SK-N-SH (cell line): ENCODE data around the gene CDH13. TPM values are rescaled to one million over a fixed set of nuclear protein-coding genes. Genes with fewer than 3 reads are reported as not detected.

Source experiments
- CTCF ChIA-PET: fragments of 300-600, 350-600 bp; formaldehyde crosslinking; extraction: SDS; loops from one replicate; lab custom pipeline; 2021; lab: Yijun Ruan, JAX
- POLR2A ChIA-PET: fragments of 350-600 bp; sonication (Branson Sonifier 250); formaldehyde crosslinking; extraction: SDS; loops from one replicate; lab custom pipeline; 2020; ENCODE audit warnings: antibody characterized with exemption, inconsistent platforms; lab: Yijun Ruan, JAX
- DNase-seq: peaks from one replicate; pipeline ENCODE4 v3.0.0; 2012
- H2AFZ ChIP-seq: fragments of 200-600 bp; sonication (generic); 2 replicates; pipeline ENCODE4 v1.8.1; 2016; ENCODE audit warnings: antibody characterized with exemption, mild to moderate bottlenecking, low read depth
- H3F3A ChIP-seq: fragments of 200-600 bp; sonication (generic); replicated peaks from 2 replicates; pipeline ENCODE3; 2016; ENCODE audit warnings: antibody characterized with exemption, mild to moderate bottlenecking; ENCODE audit not compliant: insufficient read depth
- H3K27ac ChIP-seq, 2 experiments: fragments of 200-500 bp in 1 of 2; fragments of 200-600 bp in 1 of 2; sonication (Bioruptor generic) in 1 of 2; sonication (generic), shearing (Covaris generic) in 1 of 2; 2 replicates each; pipeline versions ENCODE4 v1.5.1 to v1.6.1; 2014 to 2016; ENCODE audit warnings: low read depth in 2 of 2, inconsistent platforms in 1 of 2, low read length in 1 of 2, mild to moderate bottlenecking in 1 of 2, mixed read lengths in 1 of 2
- H3K27me3 ChIP-seq: fragments of 200-600 bp; sonication (generic), shearing (Covaris generic); 2 replicates; pipeline ENCODE4 v1.6.1; 2016; ENCODE audit warnings: mixed run types; ENCODE audit not compliant: insufficient read depth
- H3K36me3 ChIP-seq, 2 experiments: fragments of 200-500 bp in 1 of 2; fragments of 200-600 bp in 1 of 2; sonication (Bioruptor generic) in 1 of 2; sonication (generic) in 1 of 2; replicated peaks in 1 of 2; 2 replicates each; pipeline versions ENCODE3 to v1.5.1; 2014 to 2016; ENCODE audit warnings: low read length in 1 of 2, mild to moderate bottlenecking in 1 of 2; ENCODE audit not compliant: insufficient read depth in 2 of 2, control insufficient read depth in 1 of 2
- H3K4me1 ChIP-seq, 2 experiments: fragments of 200-500 bp in 1 of 2; fragments of 200-600 bp in 1 of 2; sonication (Bioruptor generic) in 1 of 2; sonication (generic), shearing (Covaris generic) in 1 of 2; 2 replicates each; pipeline versions ENCODE4 v1.5.1 to v1.6.1; 2014 to 2016; ENCODE audit warnings: low read depth in 1 of 2, low read length in 1 of 2, mixed run types in 1 of 2; ENCODE audit not compliant: insufficient read depth in 2 of 2, control insufficient read depth in 1 of 2
- H3K4me2 ChIP-seq: fragments of 200-600 bp; sonication (generic), shearing (Covaris generic); 2 replicates; pipeline ENCODE4 v1.6.1; 2017; ENCODE audit warnings: mixed run types
- H3K4me3 ChIP-seq, 2 experiments: fragments of 200-500 bp in 1 of 2; fragments of 200-600 bp in 1 of 2; sonication (Bioruptor generic) in 1 of 2; sonication (generic), shearing (Covaris generic) in 1 of 2; 2 replicates each; pipeline versions ENCODE4 v1.5.1 to v1.8.1; 2014 to 2016; ENCODE audit warnings: low read depth in 2 of 2, inconsistent platforms in 1 of 2, low read length in 1 of 2, mild to moderate bottlenecking in 1 of 2, mixed read lengths in 1 of 2, moderate library complexity in 1 of 2
- H3K79me2 ChIP-seq: fragments of 200-600 bp; sonication (generic); 2 replicates; pipeline ENCODE4 v1.8.1; 2017; ENCODE audit warnings: mild to moderate bottlenecking; ENCODE audit not compliant: insufficient read depth
- H3K9ac ChIP-seq: fragments of 200-600 bp; sonication (generic); 2 replicates; pipeline ENCODE4 v1.6.1; 2017; ENCODE audit warnings: mixed run types
- H3K9me2 ChIP-seq: fragments of 200-600 bp; sonication (generic); 2 replicates; pipeline ENCODE4 v1.6.1; 2017; ENCODE audit warnings: mixed run types
- H3K9me3 ChIP-seq: fragments of 200-600 bp; sonication (generic); 2 replicates; pipeline ENCODE4 v1.6.1; 2017; ENCODE audit warnings: mixed run types, mild to moderate bottlenecking, moderate library complexity
- H4K20me1 ChIP-seq: fragments of 200-600 bp; sonication (generic); 2 replicates; pipeline ENCODE4 v1.6.1; 2017; ENCODE audit warnings: mild to moderate bottlenecking, mixed run types; ENCODE audit not compliant: insufficient read depth
- CHD2 ChIP-seq: fragments of 150-350 bp; IDR thresholded peaks from 2 replicates; pipeline ENCODE4 v1.6.1; 2018; ENCODE audit warnings: low read length; ENCODE audit not compliant: partially characterized antibody
- ELF1 ChIP-seq: IDR thresholded peaks from 2 replicates; pipeline ENCODE4 v1.4.0; 2012
- EP300 ChIP-seq, 2 experiments: IDR thresholded peaks; 2 replicates each; pipeline versions ENCODE4 v1.4.0 to v1.6.1; 2012; ENCODE audit warnings: borderline replicate concordance in 1 of 2, low read depth in 1 of 2, low read length in 1 of 2
- EZH2phosphoT487 ChIP-seq: fragments of 200-600 bp; sonication (generic); IDR thresholded peaks from 2 replicates; pipeline ENCODE4 v1.6.1; 2017; ENCODE audit warnings: low read depth, mixed run types, mild to moderate bottlenecking, antibody characterized with exemption, moderate library complexity, borderline replicate concordance
- FOSL2 ChIP-seq: IDR thresholded peaks from 2 replicates; pipeline ENCODE4 v1.4.0; 2012; ENCODE audit warnings: low read depth, mild to moderate bottlenecking, moderate library complexity, borderline replicate concordance
- FOXJ3 ChIP-seq: sonication (generic); formaldehyde crosslinking; IDR thresholded peaks from 2 replicates; pipeline ENCODE4 v1.5.1; 2020; ENCODE audit warnings: mild to moderate bottlenecking, missing genetic modification reagents
- NFIC ChIP-seq: IDR thresholded peaks from 2 replicates; pipeline ENCODE4 v1.4.0; 2012; ENCODE audit warnings: borderline replicate concordance
- NRF1 ChIP-seq: IDR thresholded peaks from 2 replicates; pipeline ENCODE4 v1.6.1; 2012; ENCODE audit warnings: low read depth, mild to moderate bottlenecking, low read length
- POLR2AphosphoS5 ChIP-seq: IDR thresholded peaks from 2 replicates; pipeline ENCODE4 v1.6.1; 2012; ENCODE audit warnings: low read depth, low read length
- RAD21 ChIP-seq: IDR thresholded peaks from 2 replicates; pipeline ENCODE4 v1.6.1; 2012; ENCODE audit warnings: mild to moderate bottlenecking, low read length
- RXRA ChIP-seq: IDR thresholded peaks from 2 replicates; pipeline ENCODE4 v1.4.0; 2012; ENCODE audit warnings: low read depth, mild to moderate bottlenecking, borderline replicate concordance
- YY1 ChIP-seq: IDR thresholded peaks from 2 replicates; pipeline ENCODE4 v1.4.0; 2012; ENCODE audit warnings: low read depth, mild to moderate bottlenecking
- WGBS: methylation state at CpG from one replicate; pipeline ENCODE4 v1.1.6; 2017; ENCODE audit warnings: low lambda C conversion rate; 5-methylcytosine and 5-hydroxymethylcytosine counted together
- polyA plus RNA-seq, 3 experiments: library from polyadenylated mRNA; depleted of rRNA; stranded (reverse); fragments of >200 nt; gene quantifications; 2 replicates each; pipeline ENCODE4 v1.2.3, GENCODE V29; 2012
- TF ChIP-seq, protein P1 (sequence below): IDR thresholded peaks from 2 replicates; pipeline ENCODE4 v1.4.0; 2012; ENCODE audit warnings: low read depth
- TF ChIP-seq, protein P2 (sequence below): fragments of 200-600 bp; sonication (generic); IDR thresholded peaks from 2 replicates; pipeline ENCODE4 v1.6.1; 2017; ENCODE audit warnings: antibody characterized with exemption, mild to moderate bottlenecking, moderate library complexity
- TF ChIP-seq, protein P3 (sequence below): IDR thresholded peaks from 2 replicates; pipeline ENCODE4 v1.4.0; 2012; ENCODE audit warnings: low read depth, borderline replicate concordance
- TF ChIP-seq, protein P4 (sequence below): IDR thresholded peaks from 2 replicates; pipeline ENCODE4 v1.6.1; 2012; ENCODE audit warnings: mild to moderate bottlenecking, low read depth, low read length, moderate library complexity

Gene CDH13
- polyA plus RNA-seq, 1 of the 3 experiments (the other 2 are of a cell fraction), result 93.0 TPM

DNA sequence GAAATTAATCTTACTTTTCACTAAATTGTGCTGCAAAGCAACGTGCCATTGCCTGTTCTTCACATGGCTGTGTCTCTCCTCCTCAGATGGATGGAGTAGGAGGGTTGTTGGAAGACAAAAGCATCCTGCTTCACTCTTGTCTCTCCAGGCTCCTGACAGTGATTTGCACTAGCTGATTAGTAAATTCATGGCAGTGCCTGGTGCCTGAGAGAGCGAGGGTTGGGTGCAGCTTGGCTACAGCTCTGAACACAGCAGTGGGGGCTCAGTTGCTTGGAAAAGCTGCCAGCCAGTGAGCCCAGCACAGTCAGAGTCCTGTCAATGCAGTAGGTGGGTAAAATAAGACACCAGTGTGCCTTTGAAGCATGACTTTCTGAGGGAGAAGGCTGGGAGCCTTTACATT lies 37.4 kb downstream of the CDH13 start:
- Histone ChIP-seq H3K36me3 (peaks cover 0 to 3% of the 10 kb centered on the region in 2 experiments), H3K79me2 (peaks cover 26% of the 10 kb centered on the region), H3K4me1 (peaks cover 0 to 9% of the 10 kb centered on the region in 2 experiments; a peak in 1 of 4 replicates), H3K27me3 (no peaks in the 10 kb centered on the region), H2AFZ (no peak overlapping the region), H3F3A (peaks cover 4% of the 10 kb centered on the region), H3K9me3 (no peaks in the 10 kb centered on the region), H3K27ac (no peak overlapping the region), H3K9ac (no peak overlapping the region), H3K4me3 (no peak overlapping the region), H4K20me1 (no peaks in the 10 kb centered on the region), H3K9me2 (no peaks in the 10 kb centered on the region), H3K4me2 (no peak overlapping the region)
- 44% methylated on average over 2 of the region's 2 CpGs for WGBS
- ChIA-PET POLR2A (no interaction called here), CTCF (no interaction called here)
- DNase-seq, result no peak
- TF ChIP-seq NRF1 (no peak), EZH2phosphoT487 (no peak)

DNA sequence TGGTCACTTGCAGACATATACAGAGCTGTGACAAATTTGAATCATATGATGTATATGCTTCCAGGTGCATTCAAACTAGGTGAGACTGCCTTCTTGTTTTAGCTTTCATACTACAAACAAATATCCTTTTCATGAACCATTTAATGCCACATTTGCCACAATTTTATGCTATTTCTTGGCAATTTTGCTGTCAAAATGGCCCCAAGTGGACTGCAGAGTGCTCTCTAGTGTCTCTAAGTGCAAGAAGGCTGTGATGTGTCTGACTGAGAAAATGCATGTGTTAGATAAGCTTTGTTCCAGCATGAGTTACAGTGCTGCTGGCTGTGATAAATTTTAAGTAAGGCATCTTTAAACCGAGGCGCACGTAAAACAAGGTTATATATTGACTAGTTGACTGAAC lies 38.3 kb downstream of the CDH13 start:
- H3K9me2 ChIP-seq, result no peaks in the 10 kb centered on the region
- TF ChIP-seq, protein P1, sequence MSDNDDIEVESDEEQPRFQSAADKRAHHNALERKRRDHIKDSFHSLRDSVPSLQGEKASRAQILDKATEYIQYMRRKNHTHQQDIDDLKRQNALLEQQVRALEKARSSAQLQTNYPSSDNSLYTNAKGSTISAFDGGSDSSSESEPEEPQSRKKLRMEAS, result no peak
- TF ChIP-seq EP300 (IDR thresholded peaks at IDR 0.05; ENCODE audit: borderline replicate concordance in 1 of 2, low read depth in 1 of 2, low read length in 1 of 2) (no peak), POLR2AphosphoS5 (no peak)
- no peak overlapping the region for H3K9ac ChIP-seq
- no peaks in the 10 kb centered on the region for H3K27me3 ChIP-seq
- DNase-seq, result no peak
- H3K4me2 ChIP-seq, result no peak overlapping the region
- 61% methylated on average over 3 of the region's 3 CpGs for WGBS
- H2AFZ ChIP-seq, result no peak overlapping the region
- H3F3A ChIP-seq, result no peaks in the 10 kb centered on the region
- POLR2A ChIA-PET, result no interaction called here
- no peak overlapping the region for H3K27ac ChIP-seq
- H3K79me2 ChIP-seq, result peaks cover 18% of the 10 kb centered on the region
- H4K20me1 ChIP-seq, result no peaks in the 10 kb centered on the region
- no peak overlapping the region for H3K4me3 ChIP-seq
- H3K9me3 ChIP-seq, result no peaks in the 10 kb centered on the region
- H3K36me3 ChIP-seq, result peaks cover 0 to 3% of the 10 kb centered on the region in 2 experiments
- peaks cover 0 to 3% of the 10 kb centered on the region in 2 experiments; a peak in 1 of 4 replicates for H3K4me1 ChIP-seq
- CTCF ChIA-PET, result no interaction called here

DNA sequence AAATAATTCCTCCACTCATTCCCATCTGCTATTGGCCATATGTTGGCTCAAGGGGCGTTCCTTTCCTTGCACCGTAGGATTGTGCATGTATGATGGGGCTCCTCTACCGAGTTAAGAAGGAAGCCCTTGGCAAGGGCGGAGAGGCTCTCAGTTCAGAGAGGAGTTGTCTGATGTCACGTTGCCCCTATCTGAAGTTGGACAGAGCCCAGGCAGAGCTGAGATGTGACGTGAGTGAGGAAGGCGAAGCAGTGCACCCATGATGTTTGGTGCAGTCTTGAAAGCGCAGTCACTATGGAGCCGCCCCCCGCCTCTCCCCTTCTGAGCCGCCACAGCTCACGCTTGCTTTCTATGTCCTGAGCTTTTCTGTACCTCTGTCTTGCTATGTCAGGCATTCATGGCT lies 40.7 kb downstream of the CDH13 start:
- Histone ChIP-seq H2AFZ (no peak overlapping the region), H3K36me3 (peaks cover 0 to 3% of the 10 kb centered on the region in 2 experiments), H3K9ac (no peak overlapping the region), H3K9me3 (no peaks in the 10 kb centered on the region), H3K4me3 (no peak overlapping the region), H3K27ac (no peak overlapping the region), H3K4me1 (no peaks in the 10 kb centered on the region), H3F3A (no peaks in the 10 kb centered on the region), H3K9me2 (no peaks in the 10 kb centered on the region), H3K27me3 (no peaks in the 10 kb centered on the region), H3K4me2 (no peak overlapping the region), H3K79me2 (peaks cover 12% of the 10 kb centered on the region), H4K20me1 (no peaks in the 10 kb centered on the region)
- 63% methylated on average over 9 of the region's 12 CpGs for WGBS
- CTCF ChIA-PET, result interaction anchor here (0.9 to 1.4 kb wide), 2 partner anchors 27 to 211 kb away, joined by 3 read pairs; no protein-coding TSS in a partner anchor
- DNase-seq, result no peak
- POLR2A ChIA-PET, result no interaction called here
- TF ChIP-seq NFIC, result no peak
- TF ChIP-seq CHD2, result no peak
- TF ChIP-seq RAD21, result no peak
- TF ChIP-seq YY1, result no peak
- TF ChIP-seq, protein P2, sequence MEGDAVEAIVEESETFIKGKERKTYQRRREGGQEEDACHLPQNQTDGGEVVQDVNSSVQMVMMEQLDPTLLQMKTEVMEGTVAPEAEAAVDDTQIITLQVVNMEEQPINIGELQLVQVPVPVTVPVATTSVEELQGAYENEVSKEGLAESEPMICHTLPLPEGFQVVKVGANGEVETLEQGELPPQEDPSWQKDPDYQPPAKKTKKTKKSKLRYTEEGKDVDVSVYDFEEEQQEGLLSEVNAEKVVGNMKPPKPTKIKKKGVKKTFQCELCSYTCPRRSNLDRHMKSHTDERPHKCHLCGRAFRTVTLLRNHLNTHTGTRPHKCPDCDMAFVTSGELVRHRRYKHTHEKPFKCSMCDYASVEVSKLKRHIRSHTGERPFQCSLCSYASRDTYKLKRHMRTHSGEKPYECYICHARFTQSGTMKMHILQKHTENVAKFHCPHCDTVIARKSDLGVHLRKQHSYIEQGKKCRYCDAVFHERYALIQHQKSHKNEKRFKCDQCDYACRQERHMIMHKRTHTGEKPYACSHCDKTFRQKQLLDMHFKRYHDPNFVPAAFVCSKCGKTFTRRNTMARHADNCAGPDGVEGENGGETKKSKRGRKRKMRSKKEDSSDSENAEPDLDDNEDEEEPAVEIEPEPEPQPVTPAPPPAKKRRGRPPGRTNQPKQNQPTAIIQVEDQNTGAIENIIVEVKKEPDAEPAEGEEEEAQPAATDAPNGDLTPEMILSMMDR, result no peak
- TF ChIP-seq, protein P1, result no peak
- no peak for TF ChIP-seq FOXJ3
- no peak for TF ChIP-seq RXRA
- TF ChIP-seq FOSL2, result no peak
- TF ChIP-seq, protein P3, sequence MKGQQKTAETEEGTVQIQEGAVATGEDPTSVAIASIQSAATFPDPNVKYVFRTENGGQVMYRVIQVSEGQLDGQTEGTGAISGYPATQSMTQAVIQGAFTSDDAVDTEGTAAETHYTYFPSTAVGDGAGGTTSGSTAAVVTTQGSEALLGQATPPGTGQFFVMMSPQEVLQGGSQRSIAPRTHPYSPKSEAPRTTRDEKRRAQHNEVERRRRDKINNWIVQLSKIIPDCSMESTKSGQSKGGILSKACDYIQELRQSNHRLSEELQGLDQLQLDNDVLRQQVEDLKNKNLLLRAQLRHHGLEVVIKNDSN, result no peak
- TF ChIP-seq, protein P4, sequence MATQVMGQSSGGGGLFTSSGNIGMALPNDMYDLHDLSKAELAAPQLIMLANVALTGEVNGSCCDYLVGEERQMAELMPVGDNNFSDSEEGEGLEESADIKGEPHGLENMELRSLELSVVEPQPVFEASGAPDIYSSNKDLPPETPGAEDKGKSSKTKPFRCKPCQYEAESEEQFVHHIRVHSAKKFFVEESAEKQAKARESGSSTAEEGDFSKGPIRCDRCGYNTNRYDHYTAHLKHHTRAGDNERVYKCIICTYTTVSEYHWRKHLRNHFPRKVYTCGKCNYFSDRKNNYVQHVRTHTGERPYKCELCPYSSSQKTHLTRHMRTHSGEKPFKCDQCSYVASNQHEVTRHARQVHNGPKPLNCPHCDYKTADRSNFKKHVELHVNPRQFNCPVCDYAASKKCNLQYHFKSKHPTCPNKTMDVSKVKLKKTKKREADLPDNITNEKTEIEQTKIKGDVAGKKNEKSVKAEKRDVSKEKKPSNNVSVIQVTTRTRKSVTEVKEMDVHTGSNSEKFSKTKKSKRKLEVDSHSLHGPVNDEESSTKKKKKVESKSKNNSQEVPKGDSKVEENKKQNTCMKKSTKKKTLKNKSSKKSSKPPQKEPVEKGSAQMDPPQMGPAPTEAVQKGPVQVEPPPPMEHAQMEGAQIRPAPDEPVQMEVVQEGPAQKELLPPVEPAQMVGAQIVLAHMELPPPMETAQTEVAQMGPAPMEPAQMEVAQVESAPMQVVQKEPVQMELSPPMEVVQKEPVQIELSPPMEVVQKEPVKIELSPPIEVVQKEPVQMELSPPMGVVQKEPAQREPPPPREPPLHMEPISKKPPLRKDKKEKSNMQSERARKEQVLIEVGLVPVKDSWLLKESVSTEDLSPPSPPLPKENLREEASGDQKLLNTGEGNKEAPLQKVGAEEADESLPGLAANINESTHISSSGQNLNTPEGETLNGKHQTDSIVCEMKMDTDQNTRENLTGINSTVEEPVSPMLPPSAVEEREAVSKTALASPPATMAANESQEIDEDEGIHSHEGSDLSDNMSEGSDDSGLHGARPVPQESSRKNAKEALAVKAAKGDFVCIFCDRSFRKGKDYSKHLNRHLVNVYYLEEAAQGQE, result no peak
- no peak for TF ChIP-seq ELF1
